ENCODE data around the gene SBSN.
"Not testable (repeated sequence)": the region's sequence is repeated elsewhere in the genome, so short reads cannot be mapped to it uniquely, and the experiment has no call there.

The SBSN gene

DNA sequence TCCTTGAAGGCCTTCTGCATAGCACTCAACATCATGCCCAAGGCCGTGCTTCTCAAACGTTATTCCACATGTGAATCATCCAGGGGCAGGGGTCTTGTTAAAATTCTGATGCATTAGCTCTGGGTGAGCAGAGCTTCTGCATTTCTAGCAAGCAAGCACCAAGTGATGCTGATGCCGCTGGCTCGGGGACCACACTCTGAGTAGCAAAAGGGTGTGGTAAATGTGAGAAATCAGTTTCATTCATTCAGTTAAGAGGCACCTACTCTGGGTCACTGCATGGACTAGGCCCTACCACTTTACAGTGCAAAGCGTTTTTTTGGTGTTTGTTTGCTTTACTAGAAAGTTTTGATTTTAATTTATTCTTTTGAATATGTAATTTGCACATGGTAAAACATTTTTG is 45.0 kb downstream of the SBSN start:
- DNase-seq (ENCODE audit: low spot score), result no peak
- TF ChIP-seq, protein P1, sequence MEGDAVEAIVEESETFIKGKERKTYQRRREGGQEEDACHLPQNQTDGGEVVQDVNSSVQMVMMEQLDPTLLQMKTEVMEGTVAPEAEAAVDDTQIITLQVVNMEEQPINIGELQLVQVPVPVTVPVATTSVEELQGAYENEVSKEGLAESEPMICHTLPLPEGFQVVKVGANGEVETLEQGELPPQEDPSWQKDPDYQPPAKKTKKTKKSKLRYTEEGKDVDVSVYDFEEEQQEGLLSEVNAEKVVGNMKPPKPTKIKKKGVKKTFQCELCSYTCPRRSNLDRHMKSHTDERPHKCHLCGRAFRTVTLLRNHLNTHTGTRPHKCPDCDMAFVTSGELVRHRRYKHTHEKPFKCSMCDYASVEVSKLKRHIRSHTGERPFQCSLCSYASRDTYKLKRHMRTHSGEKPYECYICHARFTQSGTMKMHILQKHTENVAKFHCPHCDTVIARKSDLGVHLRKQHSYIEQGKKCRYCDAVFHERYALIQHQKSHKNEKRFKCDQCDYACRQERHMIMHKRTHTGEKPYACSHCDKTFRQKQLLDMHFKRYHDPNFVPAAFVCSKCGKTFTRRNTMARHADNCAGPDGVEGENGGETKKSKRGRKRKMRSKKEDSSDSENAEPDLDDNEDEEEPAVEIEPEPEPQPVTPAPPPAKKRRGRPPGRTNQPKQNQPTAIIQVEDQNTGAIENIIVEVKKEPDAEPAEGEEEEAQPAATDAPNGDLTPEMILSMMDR (IDR thresholded peaks at IDR 0.05; ENCODE audit: extremely low read depth, missing control alignments), result no peak

DNA sequence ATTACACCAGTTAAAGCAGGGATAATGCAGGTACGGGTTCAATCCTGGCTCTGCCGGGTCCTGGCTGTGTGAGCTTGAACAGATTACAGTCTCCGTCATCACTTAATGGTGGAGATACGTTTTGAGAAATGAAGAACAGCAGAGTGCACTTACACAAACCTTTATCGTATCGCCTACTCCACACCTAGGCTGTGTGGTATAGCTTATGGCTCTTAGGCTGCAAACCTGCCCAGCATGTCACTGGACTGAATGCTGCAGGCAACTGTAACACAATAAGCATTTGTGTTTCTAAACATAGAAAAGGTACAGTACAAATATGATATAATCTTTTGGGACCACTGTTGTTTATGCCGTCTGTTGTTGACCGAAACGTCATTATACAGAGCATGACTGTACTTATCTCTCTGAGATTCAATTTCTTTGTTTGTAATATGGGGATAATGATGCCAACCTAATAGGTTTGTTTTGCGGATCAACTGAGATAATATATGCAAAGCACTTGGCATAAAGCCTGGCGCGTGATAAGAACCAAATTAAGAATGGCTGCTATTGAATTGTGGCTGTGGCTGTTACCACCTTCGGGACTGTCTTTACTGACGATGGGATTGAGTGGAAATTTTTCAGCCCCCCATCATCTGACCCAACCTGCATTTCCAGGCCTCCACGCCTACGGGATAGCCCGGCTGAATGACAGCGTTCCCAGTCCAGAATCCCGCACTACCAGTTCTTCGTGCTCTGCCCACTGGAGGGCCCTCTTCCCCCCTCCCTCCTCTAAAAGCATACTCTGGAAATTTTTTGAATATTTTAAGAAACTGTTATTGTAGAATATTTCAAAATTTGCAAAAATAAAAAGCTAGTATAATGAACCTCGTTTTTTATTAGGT is 49.1 kb downstream of the SBSN start:
- DNase-seq (ENCODE audit: low spot score), result no peak
- TF ChIP-seq, protein P1 (IDR thresholded peaks at IDR 0.05; ENCODE audit: extremely low read depth, missing control alignments), result no peak

DNA sequence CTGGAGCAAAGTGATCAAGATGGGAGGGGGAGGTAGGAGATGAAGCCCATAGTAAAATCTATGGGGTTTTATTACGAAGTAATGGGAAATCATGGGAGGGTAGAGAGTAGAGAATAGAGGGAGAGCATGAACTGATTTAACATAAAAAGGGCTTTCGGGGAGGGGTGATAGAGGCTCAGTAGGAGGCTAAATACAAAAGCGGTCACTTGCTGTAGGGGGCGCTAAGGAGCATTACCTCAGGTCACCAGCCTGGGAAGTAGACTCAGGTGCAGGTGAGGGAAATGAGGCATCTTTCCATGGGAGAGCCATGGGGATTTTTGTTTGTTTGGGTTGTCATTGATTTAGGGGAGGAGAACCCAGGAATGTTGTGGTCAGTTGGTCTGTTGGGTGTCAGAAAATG is 52.0 kb downstream of the SBSN start:
- DNase-seq (ENCODE audit: low spot score), result no peak
- TF ChIP-seq, protein P1 (IDR thresholded peaks at IDR 0.05; ENCODE audit: extremely low read depth, missing control alignments), result no peak

DNA sequence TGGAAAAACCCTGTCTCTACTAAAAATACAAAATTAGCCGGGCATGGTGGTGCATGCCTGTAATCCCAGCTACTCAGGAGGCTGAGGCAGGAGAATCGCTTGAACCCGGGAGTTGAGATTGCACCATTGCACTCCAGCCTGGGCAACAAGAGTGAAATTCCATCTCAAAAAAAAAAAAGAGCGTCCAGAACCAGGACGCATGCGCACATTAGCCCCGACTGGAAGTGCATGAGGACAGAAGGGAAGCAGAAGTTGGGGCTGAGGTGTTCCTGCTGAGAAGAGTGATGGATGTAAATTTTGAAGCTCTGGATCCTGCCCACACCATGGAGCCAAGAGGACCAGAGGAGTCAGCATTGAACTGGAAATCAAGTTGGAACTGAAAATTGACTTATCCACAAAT is 53.5 kb downstream of the SBSN start:
- DNase-seq (ENCODE audit: low spot score), result not testable (repeated sequence)

DNA sequence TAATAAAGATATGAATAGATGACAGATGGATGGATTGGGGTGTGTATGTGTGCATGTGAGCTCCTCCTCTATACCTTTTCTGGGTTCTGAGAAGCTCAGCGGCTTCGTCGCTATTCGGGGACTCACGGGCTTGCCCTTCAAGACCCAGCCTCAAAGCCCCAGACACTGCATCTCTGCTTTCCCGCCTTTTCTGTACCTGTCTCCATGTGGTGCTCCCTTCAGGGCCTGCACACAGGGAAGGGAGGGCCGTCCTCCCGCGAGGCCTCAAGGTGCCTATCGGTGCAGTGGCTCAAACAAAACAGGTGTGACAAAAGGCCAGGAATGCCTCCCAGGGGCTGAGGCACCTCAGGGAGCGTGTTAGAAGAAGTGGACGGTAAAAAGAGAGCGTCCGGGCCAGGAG is 54.0 kb downstream of the SBSN start:
- DNase-seq (ENCODE audit: low spot score), result no peak
- TF ChIP-seq, protein P1 (IDR thresholded peaks at IDR 0.05; ENCODE audit: extremely low read depth, missing control alignments), result no peak
